C4-2B (cell line): Measurements from ENCODE around the gene ZNF579.

Experiments
- H3K27ac ChIP-seq: fragments of 450-650 bp; 2 replicates; pipeline ENCODE4 v1.5.1; 2017
- CTCF ChIP-seq: fragments of 450-650 bp; conservative IDR thresholded peaks from 2 replicates; pipeline ENCODE4 v1.5.1; 2017; ENCODE audit warnings: mild to moderate bottlenecking
- ZFX ChIP-seq: fragments of 450-650 bp; IDR thresholded peaks from 2 replicates; pipeline ENCODE4 v1.6.1; 2017

Gene ZNF579

DNA sequence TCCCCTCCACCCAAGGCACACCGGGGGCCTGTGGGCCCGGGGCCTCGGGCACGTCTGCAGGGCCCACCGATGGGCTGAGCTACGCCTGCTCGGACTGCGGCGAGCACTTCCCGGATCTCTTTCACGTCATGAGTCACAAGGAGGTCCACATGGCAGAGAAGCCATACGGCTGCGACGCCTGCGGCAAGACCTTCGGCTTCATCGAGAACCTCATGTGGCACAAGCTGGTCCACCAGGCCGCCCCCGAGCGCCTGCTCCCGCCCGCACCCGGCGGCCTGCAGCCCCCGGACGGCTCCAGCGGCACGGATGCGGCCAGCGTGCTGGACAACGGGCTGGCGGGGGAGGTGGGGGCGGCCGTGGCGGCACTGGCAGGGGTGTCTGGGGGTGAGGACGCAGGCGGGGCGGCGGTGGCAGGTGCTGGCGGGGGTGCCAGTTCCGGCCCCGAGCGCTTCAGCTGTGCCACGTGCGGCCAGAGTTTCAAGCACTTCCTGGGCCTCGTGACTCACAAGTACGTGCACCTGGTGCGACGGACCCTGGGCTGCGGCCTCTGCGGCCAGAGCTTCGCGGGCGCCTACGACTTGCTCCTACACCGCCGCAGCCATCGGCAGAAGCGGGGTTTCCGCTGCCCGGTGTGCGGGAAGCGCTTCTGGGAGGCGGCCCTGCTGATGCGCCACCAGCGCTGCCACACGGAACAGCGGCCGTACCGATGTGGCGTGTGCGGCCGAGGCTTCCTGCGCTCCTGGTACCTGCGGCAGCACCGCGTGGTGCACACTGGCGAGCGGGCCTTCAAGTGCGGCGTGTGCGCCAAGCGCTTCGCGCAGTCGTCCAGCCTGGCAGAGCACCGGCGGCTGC, 35.1 kb upstream of the ZNF579 start:
- H3K27ac ChIP-seq: no peak overlapping the region
- TF ChIP-seq ZFX (no peak), CTCF (no peak)

DNA sequence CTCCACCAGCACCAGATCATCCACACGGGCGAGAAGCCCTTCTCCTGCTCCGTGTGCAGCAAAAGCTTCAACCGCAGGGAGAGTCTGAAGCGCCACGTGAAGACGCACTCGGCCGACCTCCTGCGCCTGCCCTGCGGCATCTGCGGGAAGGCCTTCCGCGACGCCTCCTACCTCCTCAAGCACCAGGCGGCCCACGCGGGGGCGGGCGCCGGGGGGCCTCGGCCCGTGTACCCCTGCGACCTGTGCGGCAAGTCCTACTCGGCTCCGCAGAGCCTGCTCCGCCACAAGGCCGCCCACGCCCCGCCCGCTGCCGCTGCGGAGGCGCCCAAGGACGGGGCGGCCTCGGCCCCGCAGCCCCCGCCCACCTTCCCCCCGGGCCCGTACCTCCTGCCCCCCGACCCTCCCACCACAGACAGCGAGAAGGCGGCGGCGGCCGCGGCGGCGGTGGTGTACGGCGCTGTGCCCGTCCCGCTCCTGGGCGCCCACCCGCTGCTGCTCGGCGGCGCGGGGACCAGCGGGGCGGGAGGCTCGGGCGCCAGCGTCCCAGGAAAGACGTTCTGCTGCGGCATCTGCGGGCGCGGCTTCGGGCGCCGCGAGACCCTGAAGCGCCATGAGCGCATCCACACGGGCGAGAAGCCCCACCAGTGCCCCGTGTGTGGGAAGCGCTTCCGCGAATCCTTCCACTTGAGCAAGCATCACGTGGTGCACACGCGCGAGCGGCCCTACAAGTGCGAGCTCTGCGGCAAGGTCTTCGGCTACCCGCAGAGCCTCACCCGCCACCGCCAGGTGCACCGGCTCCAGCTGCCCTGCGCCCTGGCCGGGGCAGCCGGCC, 34.3 kb upstream of the ZNF579 start:
- TF ChIP-seq ZFX (no peak), CTCF (no peak)
- H3K27ac ChIP-seq: no peak overlapping the region

- no peak for TF ChIP-seq CTCF
- no peak for TF ChIP-seq ZFX
- H3K27ac ChIP-seq: no peak overlapping the region
Measured at GRCh38 chr19:55613930-55614710, 33.5 kb upstream of the ZNF579 start.

- no peak for TF ChIP-seq CTCF
- H3K27ac ChIP-seq: no peak overlapping the region
Measured at GRCh38 chr19:55613396-55613795, 32.7 kb upstream of the ZNF579 start.

DNA sequence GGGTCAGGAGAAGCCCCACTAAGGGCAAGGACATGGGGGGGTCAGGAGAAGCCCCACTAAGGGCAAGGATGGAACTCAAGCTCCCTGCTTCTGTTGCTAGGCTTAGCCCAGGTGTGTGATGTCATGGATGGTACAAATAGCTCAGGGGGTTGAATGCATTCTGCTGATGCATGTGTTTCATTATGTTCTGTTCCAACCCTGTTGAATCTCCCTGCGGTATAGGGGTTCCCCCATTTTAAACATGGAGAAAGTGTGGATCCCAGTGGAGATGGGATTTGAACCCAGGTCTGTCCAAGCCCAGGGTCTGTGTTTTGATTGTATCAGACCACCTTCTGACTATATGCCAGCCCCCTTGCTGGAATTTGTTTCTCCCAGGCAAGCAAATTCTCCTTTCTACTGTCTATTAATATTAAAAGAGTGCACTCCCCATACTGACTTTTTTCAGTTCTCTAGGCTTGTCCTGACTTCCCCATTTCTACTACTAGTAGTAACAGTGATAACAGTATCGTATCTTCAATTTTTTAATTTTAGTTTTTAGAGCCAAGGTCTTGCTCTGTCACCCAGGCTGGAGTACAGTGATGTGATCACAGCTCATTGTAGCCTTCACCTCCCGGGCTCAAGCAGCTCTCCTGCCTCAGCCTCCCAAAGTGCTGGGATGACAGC, 31.5 kb upstream of the ZNF579 start:
- TF ChIP-seq ZFX (no peak), CTCF (no peak)
- H3K27ac ChIP-seq: no peak overlapping the region

GRCh38 chr19:55611300-55611982, 30.8 kb upstream of the ZNF579 start:
- H3K27ac ChIP-seq: no peak overlapping the region
- TF ChIP-seq CTCF (no peak), ZFX (no peak)
